SK-N-SH treated with all-trans-retinoic acid at 6 μM for 48 hours (cell line): Measurements from ENCODE around the gene AHCYL2.

Source experiments
- SNAI2 ChIP-seq: fragments of 250-450 bp; sonication (Bioruptor Pico); IDR thresholded peaks from 2 replicates; pipeline ENCODE4 v1.5.0; 2020; ENCODE audit warnings: mild to moderate bottlenecking, moderate library complexity
- TCF4 ChIP-seq: fragments of 250-450 bp; sonication (Bioruptor Pico); IDR thresholded peaks from 2 replicates; pipeline ENCODE4 v1.8.0; 2021; ENCODE audit warnings: mild to moderate bottlenecking, moderate library complexity, borderline replicate concordance
- ZFP30 ChIP-seq: fragments of 450-650 bp; formaldehyde crosslinking; IDR thresholded peaks from 2 replicates; pipeline ENCODE4 v1.5.0; 2022; ENCODE audit warnings: mild to moderate bottlenecking, moderate library complexity
- TF ChIP-seq, protein P1 (sequence below): fragments of 250-450 bp; sonication (Bioruptor Pico); IDR thresholded peaks from 2 replicates; pipeline ENCODE4 v1.8.0; 2020; ENCODE audit warnings: mild to moderate bottlenecking, moderate library complexity, borderline replicate concordance
- TF ChIP-seq, protein P2 (sequence below): fragments of 250-450 bp; sonication (Bioruptor Pico); IDR thresholded peaks from 2 replicates; pipeline ENCODE4 v1.5.0; 2020; ENCODE audit warnings: mild to moderate bottlenecking, moderate library complexity

DNA sequence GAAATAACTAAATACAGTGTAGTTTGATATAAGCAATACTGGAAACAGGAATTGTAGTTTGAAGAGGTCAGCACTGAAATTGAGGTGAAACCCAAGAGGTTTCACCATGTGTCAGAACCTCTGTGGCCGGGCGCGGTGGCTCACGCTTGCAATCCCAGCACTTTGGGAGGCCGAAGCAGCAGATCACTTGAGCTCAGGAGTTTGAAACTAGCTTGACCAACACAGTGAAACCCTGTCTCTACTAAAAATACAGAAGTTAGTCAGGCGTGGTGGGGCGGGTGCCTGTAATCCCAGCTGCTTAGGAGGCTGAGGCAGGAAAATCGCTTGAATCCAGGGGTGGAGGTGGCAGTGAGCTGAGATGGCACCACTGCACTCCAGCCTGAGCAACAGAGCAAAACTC lies 13.7 kb downstream of the AHCYL2 start:
- TF ChIP-seq SNAI2 (CRISPR knock-in tag) (no peak), TCF4 (CRISPR knock-in tag) (no peak), ZFP30 (CRISPR knock-in tag) (no peak)
- TF ChIP-seq, protein P1, sequence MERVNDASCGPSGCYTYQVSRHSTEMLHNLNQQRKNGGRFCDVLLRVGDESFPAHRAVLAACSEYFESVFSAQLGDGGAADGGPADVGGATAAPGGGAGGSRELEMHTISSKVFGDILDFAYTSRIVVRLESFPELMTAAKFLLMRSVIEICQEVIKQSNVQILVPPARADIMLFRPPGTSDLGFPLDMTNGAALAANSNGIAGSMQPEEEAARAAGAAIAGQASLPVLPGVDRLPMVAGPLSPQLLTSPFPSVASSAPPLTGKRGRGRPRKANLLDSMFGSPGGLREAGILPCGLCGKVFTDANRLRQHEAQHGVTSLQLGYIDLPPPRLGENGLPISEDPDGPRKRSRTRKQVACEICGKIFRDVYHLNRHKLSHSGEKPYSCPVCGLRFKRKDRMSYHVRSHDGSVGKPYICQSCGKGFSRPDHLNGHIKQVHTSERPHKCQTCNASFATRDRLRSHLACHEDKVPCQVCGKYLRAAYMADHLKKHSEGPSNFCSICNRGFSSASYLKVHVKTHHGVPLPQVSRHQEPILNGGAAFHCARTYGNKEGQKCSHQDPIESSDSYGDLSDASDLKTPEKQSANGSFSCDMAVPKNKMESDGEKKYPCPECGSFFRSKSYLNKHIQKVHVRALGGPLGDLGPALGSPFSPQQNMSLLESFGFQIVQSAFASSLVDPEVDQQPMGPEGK (CRISPR knock-in tag), result no peak
- TF ChIP-seq, protein P2, sequence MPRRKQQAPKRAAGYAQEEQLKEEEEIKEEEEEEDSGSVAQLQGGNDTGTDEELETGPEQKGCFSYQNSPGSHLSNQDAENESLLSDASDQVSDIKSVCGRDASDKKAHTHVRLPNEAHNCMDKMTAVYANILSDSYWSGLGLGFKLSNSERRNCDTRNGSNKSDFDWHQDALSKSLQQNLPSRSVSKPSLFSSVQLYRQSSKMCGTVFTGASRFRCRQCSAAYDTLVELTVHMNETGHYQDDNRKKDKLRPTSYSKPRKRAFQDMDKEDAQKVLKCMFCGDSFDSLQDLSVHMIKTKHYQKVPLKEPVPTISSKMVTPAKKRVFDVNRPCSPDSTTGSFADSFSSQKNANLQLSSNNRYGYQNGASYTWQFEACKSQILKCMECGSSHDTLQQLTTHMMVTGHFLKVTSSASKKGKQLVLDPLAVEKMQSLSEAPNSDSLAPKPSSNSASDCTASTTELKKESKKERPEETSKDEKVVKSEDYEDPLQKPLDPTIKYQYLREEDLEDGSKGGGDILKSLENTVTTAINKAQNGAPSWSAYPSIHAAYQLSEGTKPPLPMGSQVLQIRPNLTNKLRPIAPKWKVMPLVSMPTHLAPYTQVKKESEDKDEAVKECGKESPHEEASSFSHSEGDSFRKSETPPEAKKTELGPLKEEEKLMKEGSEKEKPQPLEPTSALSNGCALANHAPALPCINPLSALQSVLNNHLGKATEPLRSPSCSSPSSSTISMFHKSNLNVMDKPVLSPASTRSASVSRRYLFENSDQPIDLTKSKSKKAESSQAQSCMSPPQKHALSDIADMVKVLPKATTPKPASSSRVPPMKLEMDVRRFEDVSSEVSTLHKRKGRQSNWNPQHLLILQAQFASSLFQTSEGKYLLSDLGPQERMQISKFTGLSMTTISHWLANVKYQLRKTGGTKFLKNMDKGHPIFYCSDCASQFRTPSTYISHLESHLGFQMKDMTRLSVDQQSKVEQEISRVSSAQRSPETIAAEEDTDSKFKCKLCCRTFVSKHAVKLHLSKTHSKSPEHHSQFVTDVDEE (CRISPR knock-in tag), result no peak
